IMR-90 (cell line): ENCODE data around the gene TMEM45B. TPM values are rescaled to one million over a fixed set of nuclear protein-coding genes. Genes with fewer than 3 reads are reported as not detected.

Source experiments
- ATAC-seq: fragments of 200-7000 bp; cut with Tn5 transposase; 2 replicates; pipeline ENCODE4 v1.9.1; 2020; ENCODE audit warnings: low read depth, mild to moderate bottlenecking, moderate library complexity
- BruUV-seq: library from RNA; stranded (reverse); fragments of 400-500 nt; replicated peaks from 2 replicates; lab custom pipeline; 2021; lab: Mats Ljungman, UMichigan
- CTCF ChIA-PET: fragments of 300-600 bp; formaldehyde crosslinking; extraction: SDS; loops from one replicate; lab custom pipeline; 2021; ENCODE audit warnings: antibody characterized with exemption; lab: Yijun Ruan, JAX
- POLR2A ChIA-PET: fragments of 300-600 bp; sonication (Branson Sonifier 250); formaldehyde crosslinking; loops from one replicate; lab custom pipeline; 2022; ENCODE audit warnings: antibody characterized with exemption; ENCODE audit not compliant: unreplicated experiment; lab: Charles Lee
- DNase-seq: peaks from one replicate; pipeline ENCODE4 v3.0.0; 2013
- H2AFZ ChIP-seq: replicated peaks from 2 replicates; pipeline ENCODE3; 2013; ENCODE audit warnings: low read length, mild to moderate bottlenecking; ENCODE audit not compliant: poor library complexity
- H2AK5ac ChIP-seq: 2 replicates; pipeline ENCODE4 v1.6.1; 2013; ENCODE audit warnings: low read depth, low read length, inconsistent platforms
- H2AK9ac ChIP-seq: replicated peaks from 2 replicates; pipeline ENCODE3; 2013; ENCODE audit warnings: mild to moderate bottlenecking, low read depth, low read length, moderate library complexity; ENCODE audit not compliant: poor library complexity
- H2BK120ac ChIP-seq: 2 replicates; pipeline ENCODE4 v1.6.1; 2013; ENCODE audit warnings: low read depth, low read length, inconsistent platforms
- H2BK15ac ChIP-seq: 3 replicates; pipeline ENCODE4 v1.6.1; 2013; ENCODE audit warnings: low read depth, low read length, inconsistent platforms
- H2BK20ac ChIP-seq: 2 replicates; pipeline ENCODE4 v1.6.1; 2013; ENCODE audit warnings: low read depth, mild to moderate bottlenecking, inconsistent platforms, low read length, moderate library complexity
- H2BK5ac ChIP-seq: 2 replicates; pipeline ENCODE4 v1.6.1; 2013; ENCODE audit warnings: mild to moderate bottlenecking, low read depth, low read length, inconsistent platforms; ENCODE audit not compliant: poor library complexity, severe bottlenecking
- H3K14ac ChIP-seq: replicated peaks from 2 replicates; pipeline ENCODE4 v1.6.1; 2013; ENCODE audit warnings: low read depth, low read length, inconsistent platforms
- H3K18ac ChIP-seq: 2 replicates; pipeline ENCODE4 v1.6.1; 2013; ENCODE audit warnings: low read depth, low read length, control low read depth
- H3K23ac ChIP-seq: 2 replicates; pipeline ENCODE4 v1.6.1; 2013; ENCODE audit warnings: low read depth, low read length, inconsistent platforms
- H3K27ac ChIP-seq: 2 replicates; pipeline ENCODE4 v1.5.1; 2013; ENCODE audit warnings: mild to moderate bottlenecking, control low read depth, low read length; ENCODE audit not compliant: insufficient read depth
- H3K27me3 ChIP-seq: 2 replicates; pipeline ENCODE4 v1.6.1; 2013; ENCODE audit warnings: low read length; ENCODE audit not compliant: control insufficient read depth, insufficient read depth
- H3K36me3 ChIP-seq: 2 replicates; pipeline ENCODE4 v1.6.1; 2013; ENCODE audit warnings: low read length, mixed read lengths; ENCODE audit not compliant: control insufficient read depth, insufficient read depth
- H3K4ac ChIP-seq: 2 replicates; pipeline ENCODE4 v1.6.1; 2013; ENCODE audit warnings: low read depth, low read length, inconsistent platforms
- H3K4me1 ChIP-seq: 2 replicates; pipeline ENCODE4 v1.6.1; 2013; ENCODE audit warnings: low read length, mixed read lengths; ENCODE audit not compliant: control insufficient read depth, insufficient read depth
- H3K4me2 ChIP-seq: 2 replicates; pipeline ENCODE4 v1.6.1; 2013; ENCODE audit warnings: low read depth, mild to moderate bottlenecking, control low read depth, low read length, moderate library complexity
- H3K4me3 ChIP-seq: 2 replicates; pipeline ENCODE4 v1.5.1; 2013; ENCODE audit warnings: low read depth, mild to moderate bottlenecking, control low read depth, low read length, moderate library complexity; ENCODE audit not compliant: insufficient read depth
- H3K56ac ChIP-seq: 2 replicates; pipeline ENCODE4 v1.6.1; 2013; ENCODE audit warnings: low read length, inconsistent platforms; ENCODE audit not compliant: insufficient read depth; ENCODE audit errors: extremely low read depth
- H3K79me1 ChIP-seq, 2 experiments: 2 replicates each; pipeline ENCODE4 v1.6.1; 2013; ENCODE audit warnings: low read length in 2 of 2, inconsistent platforms in 1 of 2, low read depth in 1 of 2
- H3K9ac ChIP-seq: 2 replicates; pipeline ENCODE4 v1.6.1; 2013; ENCODE audit warnings: low read depth, low read length, control low read depth
- H3K9me1 ChIP-seq: 2 replicates; pipeline ENCODE4 v1.6.1; 2013; ENCODE audit warnings: low read length, inconsistent platforms; ENCODE audit not compliant: insufficient read depth
- H3K9me3 ChIP-seq: 2 replicates; pipeline ENCODE4 v1.6.1; 2013; ENCODE audit warnings: low read length; ENCODE audit not compliant: control insufficient read depth, insufficient read depth
- H4K20me1 ChIP-seq: 2 replicates; pipeline ENCODE4 v1.6.1; 2013; ENCODE audit warnings: low read length, inconsistent platforms; ENCODE audit not compliant: insufficient read depth
- H4K5ac ChIP-seq: 2 replicates; pipeline ENCODE4 v1.6.1; 2013; ENCODE audit warnings: mild to moderate bottlenecking, low read depth, low read length, control low read depth
- H4K8ac ChIP-seq, 2 experiments: 2 replicates each; pipeline ENCODE4 v1.6.1; 2013; ENCODE audit warnings: low read depth in 2 of 2, low read length in 2 of 2, control low read depth in 1 of 2, inconsistent platforms in 1 of 2
- H4K91ac ChIP-seq: 2 replicates; pipeline ENCODE4 v1.6.1; 2013; ENCODE audit warnings: low read depth, low read length, inconsistent platforms; ENCODE audit not compliant: insufficient read depth
- CEBPB ChIP-seq: IDR thresholded peaks from 2 replicates; pipeline ENCODE4 v1.6.1; 2012; ENCODE audit warnings: low read depth, low read length, improper control_type of control experiment
- FOS ChIP-seq: fragments of 150-350 bp; IDR thresholded peaks from 2 replicates; pipeline ENCODE4 v1.6.1; 2016; ENCODE audit warnings: low read depth, low read length
- MAZ ChIP-seq: IDR thresholded peaks from 2 replicates; pipeline ENCODE4 v1.6.1; 2012; ENCODE audit warnings: low read depth, mild to moderate bottlenecking, low read length, improper control_type of control experiment, moderate library complexity, borderline replicate concordance
- MXI1 ChIP-seq: IDR thresholded peaks from 2 replicates; pipeline ENCODE4 v1.6.1; 2012; ENCODE audit warnings: low read depth, mild to moderate bottlenecking, low read length, moderate library complexity, borderline replicate concordance
- POLR2A ChIP-seq: IDR thresholded peaks from 2 replicates; pipeline ENCODE4 v1.6.1; 2012; ENCODE audit warnings: mild to moderate bottlenecking, low read depth, low read length
- RAD21 ChIP-seq: IDR thresholded peaks from 2 replicates; pipeline ENCODE4 v1.6.1; 2012; ENCODE audit warnings: low read length, improper control_type of control experiment
- RCOR1 ChIP-seq: IDR thresholded peaks from 2 replicates; pipeline ENCODE4 v1.6.1; 2012; ENCODE audit warnings: mild to moderate bottlenecking, low read length, improper control_type of control experiment; ENCODE audit not compliant: insufficient replicate concordance
- RFX5 ChIP-seq: IDR thresholded peaks from 2 replicates; pipeline ENCODE4 v1.8.0; 2012; ENCODE audit warnings: low read depth, mild to moderate bottlenecking, low read length, moderate library complexity
- USF2 ChIP-seq: fragments of 150-350 bp; IDR thresholded peaks from 2 replicates; pipeline ENCODE4 v1.6.1; 2017; ENCODE audit warnings: mild to moderate bottlenecking, antibody characterized with exemption, low read length, low read depth
- dilution Hi-C: fragments of 300-500 bp; cut with HindIII; formaldehyde crosslinking; loops from one replicate; pipeline ENCODE4 v1.14.3; 2018; ENCODE audit warnings: low sequenced_read_pairs; ENCODE audit not compliant: unreplicated experiment
- in situ Hi-C: fragments of 300-500 bp; cut with MboI; formaldehyde crosslinking; loops from 3 replicates; pipeline ENCODE4 v1.14.3; 2019; ENCODE audit warnings: low sequenced_read_pairs, inconsistent platforms, mixed read lengths
- intact Hi-C: fragments of 100-400 bp; cut with micrococcal nuclease; formaldehyde crosslinking; loops from 2 replicates; pipeline ENCODE4 v1.10.0; 2022
- polyA plus RNA-seq, 3 experiments: library from polyadenylated mRNA; depleted of rRNA; stranded (reverse); fragments of >200 nt; gene quantifications; 2 replicates each; pipeline ENCODE4 v1.2.3, GENCODE V29; 2012; ENCODE audit warnings: low replicate concordance in 1 of 3
- total RNA-seq: library from RNA; depleted of rRNA; stranded (reverse); fragments of >200 nt; gene quantifications from 2 replicates; pipeline ENCODE4 v1.2.3, GENCODE V29; 2012
- TF ChIP-seq, protein P1 (sequence below): fragments of 150-350 bp; IDR thresholded peaks from 2 replicates; pipeline ENCODE4 v1.6.1; 2016; ENCODE audit warnings: low read depth, mild to moderate bottlenecking, low read length, moderate library complexity, borderline replicate concordance
- TF ChIP-seq, protein P2 (sequence below): conservative IDR thresholded peaks from 2 replicates; pipeline ENCODE4 v1.5.1; 2012; ENCODE audit warnings: mild to moderate bottlenecking, low read depth, low read length, improper control_type of control experiment

TMEM45B gene
- total and polyA plus RNA-seq, 2 of the 4 experiments (the other 2 are of a cell fraction): not detected

GRCh38 chr11:129800655-129801054, 15.0 kb upstream of the TMEM45B start:
- Histone ChIP-seq H3K23ac (no peak overlapping the region), H3K56ac (no peak overlapping the region), H4K91ac (no peak overlapping the region), H2AK9ac (no peak overlapping the region), H2BK20ac (no peak overlapping the region), H3K18ac (no peak overlapping the region), H4K8ac (no peak overlapping the region), H3K4ac (no peak overlapping the region), H3K36me3 (no peaks in the 10 kb centered on the region), H3K27me3 (0 out of 2 replicates have a peak, but pooled peaks cover 2% of the 10 kb centered on the region), H3K4me1 (no peaks in the 10 kb centered on the region), H3K27ac (no peak overlapping the region), H3K4me2 (no peak overlapping the region), H2BK120ac (no peak overlapping the region), H3K79me1 (no peaks in the 10 kb centered on the region), H3K4me3 (no peak overlapping the region), H2BK5ac (no peak overlapping the region), H3K9me1 (no peaks in the 10 kb centered on the region), H2AK5ac (no peak overlapping the region), H2AFZ (no peak overlapping the region), H4K20me1 (no peaks in the 10 kb centered on the region), H3K9me3 (no peaks in the 10 kb centered on the region), H3K14ac (no peak overlapping the region), H3K9ac (no peak overlapping the region), H4K5ac (no peak overlapping the region), H2BK15ac (no peak overlapping the region)
- dilution Hi-C loops (no loop called here), intact Hi-C loops (no loop called here), in situ Hi-C loops (no loop called here)
- ATAC-seq (no peak), DNase-seq (no peak)
- ChIA-PET POLR2A (no interaction called here), CTCF (no interaction called here)
- TF ChIP-seq USF2 (no peak), RFX5 (no peak), RCOR1 (no peak), MXI1 (no peak), FOS (no peak), MAZ (no peak), RAD21 (no peak), CEBPB (no peak), POLR2A (no peak)
- TF ChIP-seq, protein P1, sequence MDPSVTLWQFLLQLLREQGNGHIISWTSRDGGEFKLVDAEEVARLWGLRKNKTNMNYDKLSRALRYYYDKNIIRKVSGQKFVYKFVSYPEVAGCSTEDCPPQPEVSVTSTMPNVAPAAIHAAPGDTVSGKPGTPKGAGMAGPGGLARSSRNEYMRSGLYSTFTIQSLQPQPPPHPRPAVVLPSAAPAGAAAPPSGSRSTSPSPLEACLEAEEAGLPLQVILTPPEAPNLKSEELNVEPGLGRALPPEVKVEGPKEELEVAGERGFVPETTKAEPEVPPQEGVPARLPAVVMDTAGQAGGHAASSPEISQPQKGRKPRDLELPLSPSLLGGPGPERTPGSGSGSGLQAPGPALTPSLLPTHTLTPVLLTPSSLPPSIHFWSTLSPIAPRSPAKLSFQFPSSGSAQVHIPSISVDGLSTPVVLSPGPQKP: no peak
- TF ChIP-seq, protein P2, sequence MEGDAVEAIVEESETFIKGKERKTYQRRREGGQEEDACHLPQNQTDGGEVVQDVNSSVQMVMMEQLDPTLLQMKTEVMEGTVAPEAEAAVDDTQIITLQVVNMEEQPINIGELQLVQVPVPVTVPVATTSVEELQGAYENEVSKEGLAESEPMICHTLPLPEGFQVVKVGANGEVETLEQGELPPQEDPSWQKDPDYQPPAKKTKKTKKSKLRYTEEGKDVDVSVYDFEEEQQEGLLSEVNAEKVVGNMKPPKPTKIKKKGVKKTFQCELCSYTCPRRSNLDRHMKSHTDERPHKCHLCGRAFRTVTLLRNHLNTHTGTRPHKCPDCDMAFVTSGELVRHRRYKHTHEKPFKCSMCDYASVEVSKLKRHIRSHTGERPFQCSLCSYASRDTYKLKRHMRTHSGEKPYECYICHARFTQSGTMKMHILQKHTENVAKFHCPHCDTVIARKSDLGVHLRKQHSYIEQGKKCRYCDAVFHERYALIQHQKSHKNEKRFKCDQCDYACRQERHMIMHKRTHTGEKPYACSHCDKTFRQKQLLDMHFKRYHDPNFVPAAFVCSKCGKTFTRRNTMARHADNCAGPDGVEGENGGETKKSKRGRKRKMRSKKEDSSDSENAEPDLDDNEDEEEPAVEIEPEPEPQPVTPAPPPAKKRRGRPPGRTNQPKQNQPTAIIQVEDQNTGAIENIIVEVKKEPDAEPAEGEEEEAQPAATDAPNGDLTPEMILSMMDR: no peak
- BruUV-seq: no TSS peak
